Endothelial cell of umbilical vein (primary cell): ENCODE results near the gene NPLOC4.

ENCODE experiments used
- POLR2A ChIP-seq: IDR thresholded peaks from 2 replicates; pipeline ENCODE4 v1.6.1; 2012; ENCODE audit warnings: low read depth, mild to moderate bottlenecking, control low read depth, low read length
- TF ChIP-seq, protein P1 (sequence below), 2 donors: IDR thresholded peaks; 1 replicate in 1 of 2; 2 replicates in 1 of 2; pipeline ENCODE4 v1.5.1; 2011; ENCODE audit warnings: low read length in 2 of 2, mild to moderate bottlenecking in 2 of 2, moderate library complexity in 2 of 2, control low read depth in 1 of 2, inconsistent platforms in 1 of 2, low read depth in 1 of 2; ENCODE audit not compliant: insufficient read depth in 1 of 2; ENCODE audit errors: extremely low read depth in 1 of 2

GRCh38 chr17:81672954-81673353, 36.0 kb upstream of the NPLOC4 start:
- TF ChIP-seq POLR2A: no peak
- TF ChIP-seq, protein P1, sequence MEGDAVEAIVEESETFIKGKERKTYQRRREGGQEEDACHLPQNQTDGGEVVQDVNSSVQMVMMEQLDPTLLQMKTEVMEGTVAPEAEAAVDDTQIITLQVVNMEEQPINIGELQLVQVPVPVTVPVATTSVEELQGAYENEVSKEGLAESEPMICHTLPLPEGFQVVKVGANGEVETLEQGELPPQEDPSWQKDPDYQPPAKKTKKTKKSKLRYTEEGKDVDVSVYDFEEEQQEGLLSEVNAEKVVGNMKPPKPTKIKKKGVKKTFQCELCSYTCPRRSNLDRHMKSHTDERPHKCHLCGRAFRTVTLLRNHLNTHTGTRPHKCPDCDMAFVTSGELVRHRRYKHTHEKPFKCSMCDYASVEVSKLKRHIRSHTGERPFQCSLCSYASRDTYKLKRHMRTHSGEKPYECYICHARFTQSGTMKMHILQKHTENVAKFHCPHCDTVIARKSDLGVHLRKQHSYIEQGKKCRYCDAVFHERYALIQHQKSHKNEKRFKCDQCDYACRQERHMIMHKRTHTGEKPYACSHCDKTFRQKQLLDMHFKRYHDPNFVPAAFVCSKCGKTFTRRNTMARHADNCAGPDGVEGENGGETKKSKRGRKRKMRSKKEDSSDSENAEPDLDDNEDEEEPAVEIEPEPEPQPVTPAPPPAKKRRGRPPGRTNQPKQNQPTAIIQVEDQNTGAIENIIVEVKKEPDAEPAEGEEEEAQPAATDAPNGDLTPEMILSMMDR (IDR thresholded peaks at IDR 0.05; ENCODE audit: extremely low read depth in 1 of 2, insufficient read depth in 1 of 2, low read depth in 1 of 2, low read length in 2 of 2): no peak
